ENCODE measurements around the gene KDM8. TPM values are rescaled to one million over a fixed set of nuclear protein-coding genes. Genes with fewer than 3 reads are reported as not detected.

The KDM8 gene
- total RNA-seq, 1 donor from 2014 or later: 8.3 TPM

- H3K4me3 Mint-ChIP-seq (ENCODE audit: unreplicated experiment): no peak overlapping the region
- H3K9me3 Mint-ChIP-seq (ENCODE audit: unreplicated experiment): no peaks in the 10 kb centered on the region
- H3K36me3 Mint-ChIP-seq (ENCODE audit: unreplicated experiment): no peaks in the 10 kb centered on the region
- H3K27me3 Mint-ChIP-seq (ENCODE audit: unreplicated experiment): no peaks in the 10 kb centered on the region
- H3K4me1 Mint-ChIP-seq (ENCODE audit: unreplicated experiment): peaks cover 50% of the 10 kb centered on the region
- TF ChIP-seq CTCF (IDR thresholded peaks at IDR 0.05): no peak
- DNase-seq (ENCODE audit: extremely low spot score, unreplicated experiment): no peak
- peak overlapping the region; percentile 85 for H3K27ac Mint-ChIP-seq (ENCODE audit: unreplicated experiment)
Observed at GRCh38 chr16:27237219-27238015, 34.1 kb downstream of the KDM8 start.

- no peaks in the 10 kb centered on the region for H3K9me3 Mint-ChIP-seq (ENCODE audit: unreplicated experiment)
- no peaks in the 10 kb centered on the region for H3K36me3 Mint-ChIP-seq (ENCODE audit: unreplicated experiment)
- peak overlapping the region; percentile 85 for H3K27ac Mint-ChIP-seq (ENCODE audit: unreplicated experiment)
- H3K4me3 Mint-ChIP-seq (ENCODE audit: unreplicated experiment): no peak overlapping the region
- DNase-seq (ENCODE audit: extremely low spot score, unreplicated experiment): no peak
- H3K27me3 Mint-ChIP-seq (ENCODE audit: unreplicated experiment): no peaks in the 10 kb centered on the region
- no peak for TF ChIP-seq CTCF (IDR thresholded peaks at IDR 0.05)
- peaks cover 57% of the 10 kb centered on the region for H3K4me1 Mint-ChIP-seq (ENCODE audit: unreplicated experiment)
Observed at GRCh38 chr16:27238016-27238587, 34.8 kb downstream of the KDM8 start.

GRCh38 chr16:27238591-27238990 is 35.3 kb downstream of the KDM8 start:
- Mint-ChIP-seq H3K27ac (ENCODE audit: unreplicated experiment) (peak overlapping the region; percentile 85), H3K27me3 (ENCODE audit: unreplicated experiment) (no peaks in the 10 kb centered on the region), H3K36me3 (ENCODE audit: unreplicated experiment) (no peaks in the 10 kb centered on the region), H3K4me1 (ENCODE audit: unreplicated experiment) (peaks cover 62% of the 10 kb centered on the region), H3K9me3 (ENCODE audit: unreplicated experiment) (no peaks in the 10 kb centered on the region), H3K4me3 (ENCODE audit: unreplicated experiment) (no peak overlapping the region)
- no peak for DNase-seq (ENCODE audit: extremely low spot score, unreplicated experiment)
- no peak for TF ChIP-seq CTCF (IDR thresholded peaks at IDR 0.05)

- H3K27me3 Mint-ChIP-seq (ENCODE audit: unreplicated experiment): no peaks in the 10 kb centered on the region
- no peak overlapping the region for H3K27ac Mint-ChIP-seq (ENCODE audit: unreplicated experiment)
- H3K36me3 Mint-ChIP-seq (ENCODE audit: unreplicated experiment): no peaks in the 10 kb centered on the region
- no peak for DNase-seq (ENCODE audit: extremely low spot score, unreplicated experiment)
- H3K4me3 Mint-ChIP-seq (ENCODE audit: unreplicated experiment): no peak overlapping the region
- no peak for TF ChIP-seq CTCF (IDR thresholded peaks at IDR 0.05)
- peaks cover 66% of the 10 kb centered on the region for H3K4me1 Mint-ChIP-seq (ENCODE audit: unreplicated experiment)
- no peaks in the 10 kb centered on the region for H3K9me3 Mint-ChIP-seq (ENCODE audit: unreplicated experiment)
Observed at GRCh38 chr16:27239026-27239425, 35.7 kb downstream of the KDM8 start.

GRCh38 chr16:27239906-27240655 is 36.8 kb downstream of the KDM8 start:
- H3K27me3 Mint-ChIP-seq (ENCODE audit: unreplicated experiment): no peaks in the 10 kb centered on the region
- no peaks in the 10 kb centered on the region for H3K36me3 Mint-ChIP-seq (ENCODE audit: unreplicated experiment)
- peak overlapping the region; percentile 95 for H3K27ac Mint-ChIP-seq (ENCODE audit: unreplicated experiment)
- no peak for TF ChIP-seq CTCF (IDR thresholded peaks at IDR 0.05)
- no peaks in the 10 kb centered on the region for H3K9me3 Mint-ChIP-seq (ENCODE audit: unreplicated experiment)
- DNase-seq (ENCODE audit: extremely low spot score, unreplicated experiment): no peak
- no peak overlapping the region for H3K4me3 Mint-ChIP-seq (ENCODE audit: unreplicated experiment)
- peaks cover 68% of the 10 kb centered on the region for H3K4me1 Mint-ChIP-seq (ENCODE audit: unreplicated experiment)

Measured in osteocyte (in vitro differentiated cells).